NCI-H2196 (cell line): ENCODE data around the gene MAGI2.
"Not testable (repeated sequence)": the region's sequence is repeated elsewhere in the genome, so short reads cannot be mapped to it uniquely, and the experiment has no call there.

ENCODE experiments used
- DNase-seq: peaks from one replicate; lab custom pipeline; 2025; ENCODE audit not compliant: unreplicated experiment; lab: John Stamatoyannopoulos, UW

Gene MAGI2

DNA sequence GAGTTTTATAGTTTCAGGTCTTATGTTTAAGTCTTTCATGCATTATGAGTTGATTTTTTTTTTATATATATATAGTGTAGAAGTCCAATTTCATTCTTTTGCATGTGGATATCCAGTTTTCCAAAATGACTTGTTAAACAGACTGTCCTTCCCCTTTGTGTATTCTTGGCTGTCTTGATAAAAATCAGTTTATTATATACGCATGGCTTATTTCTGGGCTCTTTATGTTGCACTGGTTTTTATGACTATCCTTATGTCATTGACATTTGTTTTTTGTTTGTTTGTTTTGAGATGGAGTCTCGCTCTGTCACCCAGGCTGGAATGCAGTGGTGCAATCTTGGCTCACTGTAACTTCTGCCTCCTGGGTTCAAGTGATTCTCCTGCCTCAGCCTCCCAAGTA is 485.9 kb downstream of the MAGI2 start:
- not testable (repeated sequence) for DNase-seq

DNA sequence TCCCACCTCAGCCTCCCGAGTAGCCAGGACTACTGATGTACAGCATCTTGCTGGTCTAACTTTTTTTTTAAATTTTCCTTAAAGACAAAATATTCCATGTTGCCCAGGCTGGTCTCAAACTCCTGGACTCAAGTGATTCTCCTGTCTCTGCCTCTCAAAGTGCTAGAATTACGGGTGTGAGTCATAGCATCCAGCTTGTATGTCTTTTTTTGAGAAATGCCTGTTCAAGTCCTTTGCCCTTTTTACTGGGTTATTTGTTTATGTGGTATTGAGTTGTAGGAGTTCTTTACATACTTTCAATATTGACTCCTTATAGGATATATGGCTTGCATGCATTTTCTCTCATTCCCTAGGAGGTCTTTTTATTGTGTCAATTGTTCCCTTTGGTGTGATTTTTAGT is 486.4 kb downstream of the MAGI2 start:
- no peak for DNase-seq

DNA sequence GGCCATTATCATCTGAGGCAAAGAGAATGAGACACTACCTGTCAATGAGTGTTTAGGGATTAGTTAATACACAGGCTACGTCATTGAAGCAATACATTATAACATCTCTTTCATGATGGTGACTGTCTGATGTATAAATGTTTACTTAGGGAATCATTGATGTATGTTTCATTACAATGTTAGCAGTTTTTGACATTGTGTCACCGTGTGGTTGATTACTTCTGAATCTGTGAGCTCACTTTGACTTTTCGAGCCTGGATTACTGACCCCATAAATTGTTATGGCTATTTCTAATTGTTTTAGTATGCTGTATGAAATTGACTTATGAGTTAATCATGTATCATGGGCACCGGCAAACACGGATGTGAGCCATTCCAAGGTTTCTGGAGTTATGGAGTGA is 494.0 kb downstream of the MAGI2 start:
- no peak for DNase-seq

DNA sequence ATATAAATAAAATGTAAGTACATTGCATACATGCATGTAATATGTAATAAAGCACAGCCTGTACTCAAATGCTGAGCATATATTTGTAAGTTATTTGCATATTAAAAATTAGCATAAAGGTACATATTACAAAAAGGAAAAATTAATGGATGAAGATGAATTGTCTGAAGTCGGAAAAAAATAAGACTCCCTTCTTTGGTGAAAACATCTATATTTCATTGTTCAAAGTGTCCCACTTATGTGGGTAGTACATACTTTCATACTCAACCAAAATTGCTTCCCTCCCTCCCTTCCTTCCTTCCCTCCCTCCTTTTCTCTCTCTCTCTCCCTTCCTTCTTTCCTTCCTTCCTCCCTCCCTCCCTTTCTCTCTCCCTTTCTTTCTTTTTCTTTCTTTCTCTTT is 498.1 kb downstream of the MAGI2 start:
- no peak for DNase-seq

DNA sequence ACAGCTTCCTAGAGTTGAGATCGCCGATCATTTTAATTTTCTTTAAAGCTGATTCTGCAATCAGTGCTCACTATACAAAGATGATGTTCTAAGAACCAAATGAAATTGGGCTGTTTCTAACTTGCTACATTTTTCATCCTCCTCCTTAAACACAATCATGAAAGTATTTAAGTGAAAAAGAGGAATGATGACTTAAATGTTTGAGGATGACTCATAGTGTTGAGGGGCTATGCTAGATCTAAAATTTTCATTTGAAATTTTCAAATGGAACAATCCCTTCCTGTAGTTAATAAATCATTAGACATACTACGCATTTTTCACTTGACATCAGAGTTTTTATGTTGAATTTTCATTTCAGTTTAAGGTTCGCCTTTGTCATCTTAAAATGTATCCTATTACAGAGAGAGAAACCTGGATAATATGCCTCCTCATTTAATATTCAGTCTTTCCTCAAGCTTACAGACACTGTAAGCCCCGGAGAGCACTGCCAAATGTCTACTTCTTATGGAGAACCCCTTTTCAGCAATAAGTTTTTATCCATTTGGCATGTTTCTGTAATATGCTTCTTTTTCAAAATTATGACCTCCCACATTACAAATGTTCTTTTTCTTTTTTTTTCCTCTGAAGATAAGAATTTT is 499.6 kb downstream of the MAGI2 start:
- DNase-seq, result no peak

DNA sequence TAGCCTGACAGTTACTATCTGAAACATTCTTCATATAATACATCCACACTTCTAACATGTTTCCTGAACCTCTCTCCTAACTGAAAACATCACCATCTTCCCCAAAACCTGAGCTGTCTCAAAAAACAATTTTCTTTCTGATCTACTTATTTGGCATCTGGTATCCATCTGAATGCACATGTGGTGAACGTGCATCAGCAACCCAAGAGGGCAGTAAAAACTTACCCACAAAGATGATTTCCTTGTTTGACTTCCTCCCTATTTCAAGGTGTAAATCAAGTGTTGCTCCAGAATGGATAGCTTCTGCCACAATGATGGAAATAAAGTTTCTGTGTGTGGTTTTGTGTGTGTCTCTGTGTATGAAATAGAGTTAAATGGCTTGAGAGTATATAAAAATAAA is 500.4 kb downstream of the MAGI2 start:
- no peak for DNase-seq

DNA sequence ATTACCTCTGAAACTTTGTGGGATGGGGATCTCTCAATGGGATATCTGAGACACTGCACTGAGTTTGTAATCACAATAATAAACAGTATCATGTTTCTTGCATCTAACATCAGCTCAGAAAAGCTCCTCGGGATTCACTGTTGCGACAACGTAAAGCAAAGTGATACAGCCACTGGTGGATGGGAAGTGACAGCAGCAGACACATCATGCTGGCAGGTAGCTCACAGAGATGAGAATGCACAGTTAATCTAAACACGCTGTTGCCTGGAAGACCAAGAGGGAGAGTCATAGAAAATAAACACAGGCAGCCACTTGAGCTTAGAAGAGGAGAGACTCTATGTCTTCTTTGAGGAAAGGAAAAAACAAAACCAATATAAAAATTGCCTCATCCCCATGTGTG is 513.8 kb downstream of the MAGI2 start:
- DNase-seq, result no peak

DNA sequence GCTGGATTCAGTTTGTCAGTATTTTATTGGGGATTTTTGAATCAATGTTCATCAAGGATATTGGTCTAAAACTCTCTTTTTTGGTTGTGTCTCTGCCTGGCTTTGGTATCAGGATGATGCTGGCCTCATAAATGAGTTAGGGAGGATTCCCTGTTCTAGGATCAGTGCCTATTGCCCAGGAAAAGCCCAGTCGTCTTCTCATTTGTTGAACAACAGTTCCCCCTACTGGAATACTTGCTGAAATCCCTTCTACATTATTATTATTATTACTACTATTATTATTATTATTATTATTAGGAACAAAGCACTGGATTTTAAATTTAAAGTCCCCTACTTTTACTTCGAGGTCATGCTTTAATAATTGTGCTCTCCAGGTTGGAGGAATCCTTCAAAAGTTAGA is 528.9 kb downstream of the MAGI2 start:
- DNase-seq, result no peak

DNA sequence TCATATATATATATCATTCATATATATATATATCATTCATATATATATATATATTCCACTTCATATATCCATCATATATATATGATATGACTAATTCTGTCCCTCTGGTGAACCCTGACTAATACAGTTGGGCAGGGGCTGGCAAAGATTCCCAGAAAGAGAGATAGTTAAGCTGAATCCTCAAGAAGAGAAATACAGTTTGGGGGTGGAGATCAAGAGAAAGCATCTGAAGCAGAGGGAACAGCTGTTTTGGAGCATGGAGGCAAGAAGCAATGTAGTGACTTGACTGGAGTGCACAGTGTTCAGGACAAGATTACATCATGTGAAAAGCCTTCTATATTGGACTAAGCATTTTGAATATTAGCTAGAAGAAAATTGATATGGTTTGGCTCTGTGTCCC is 540.7 kb downstream of the MAGI2 start:
- no peak for DNase-seq

DNA sequence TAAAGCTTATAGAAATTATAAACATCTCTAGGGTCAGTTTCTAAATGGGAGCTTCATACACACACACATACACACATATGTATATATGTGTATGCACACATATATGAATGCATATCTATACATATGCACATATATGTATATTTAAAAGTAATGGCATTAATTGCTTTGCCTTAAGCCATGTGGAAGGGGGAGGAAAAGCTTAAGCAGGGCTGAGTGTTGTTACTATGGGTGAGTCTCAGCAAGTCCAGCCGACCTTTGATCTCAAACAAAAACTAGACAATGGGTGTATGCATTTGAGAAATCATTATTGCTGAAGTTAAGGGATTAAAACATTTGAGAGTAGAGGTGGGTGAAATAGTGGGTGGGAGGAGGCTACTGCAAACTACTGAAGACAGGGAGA is 546.7 kb downstream of the MAGI2 start:
- no peak for DNase-seq

DNA sequence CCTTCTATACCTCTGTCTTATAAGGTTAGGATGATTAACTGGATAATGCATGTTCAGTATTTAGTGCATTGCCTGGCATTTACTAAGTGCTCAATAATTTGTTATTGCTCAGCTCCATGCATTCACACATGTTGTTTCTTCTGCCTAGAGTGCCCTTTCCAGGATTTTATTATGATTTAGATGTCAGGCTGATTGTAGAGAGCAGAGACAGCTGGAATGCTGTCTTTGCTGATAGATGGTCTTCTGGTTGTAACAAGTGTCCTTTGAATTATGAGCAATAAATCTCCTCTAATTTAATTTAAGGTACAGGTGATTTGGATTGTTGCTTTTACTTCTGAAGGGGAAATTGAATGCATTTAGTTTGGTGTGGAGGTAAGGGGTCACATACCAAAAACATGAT is 548.0 kb downstream of the MAGI2 start:
- no peak for DNase-seq

DNA sequence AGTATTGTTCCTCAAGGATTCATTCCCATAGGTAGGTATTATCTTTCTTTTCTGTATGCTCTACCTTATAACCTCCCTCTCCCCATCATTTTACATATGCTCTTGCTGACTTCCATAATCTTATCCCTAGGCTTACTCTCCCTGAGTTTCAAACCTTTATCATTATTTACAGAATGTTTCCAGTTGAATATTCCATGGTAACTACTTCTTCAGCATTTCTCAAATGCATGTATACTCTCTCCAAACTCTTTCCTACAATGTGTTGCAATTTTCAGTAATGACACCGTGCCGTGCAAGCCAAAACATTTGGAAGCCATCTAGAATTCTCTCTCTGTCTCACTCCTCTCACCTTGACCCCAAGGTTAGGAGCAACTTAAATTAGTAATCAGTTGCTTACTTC is 548.5 kb downstream of the MAGI2 start:
- no peak for DNase-seq

DNA sequence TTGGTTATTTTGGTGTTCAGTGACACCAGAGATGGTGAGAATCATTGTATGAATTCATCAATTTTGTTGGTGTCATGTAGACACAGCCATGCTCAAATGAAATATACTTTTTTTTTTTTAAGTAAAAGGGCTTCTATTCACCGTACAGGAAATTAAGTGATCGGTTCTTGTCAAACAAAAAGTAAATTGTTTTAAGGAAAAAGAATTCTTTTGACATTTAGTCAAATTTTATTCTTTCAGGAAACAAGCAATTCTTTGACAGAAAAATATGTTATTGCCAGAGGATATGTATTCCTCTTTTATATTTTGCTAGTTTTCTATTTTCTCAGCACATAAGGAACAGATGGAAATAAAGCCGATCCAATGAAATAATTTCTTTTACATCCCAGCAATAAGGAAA is 551.9 kb downstream of the MAGI2 start:
- no peak for DNase-seq

DNA sequence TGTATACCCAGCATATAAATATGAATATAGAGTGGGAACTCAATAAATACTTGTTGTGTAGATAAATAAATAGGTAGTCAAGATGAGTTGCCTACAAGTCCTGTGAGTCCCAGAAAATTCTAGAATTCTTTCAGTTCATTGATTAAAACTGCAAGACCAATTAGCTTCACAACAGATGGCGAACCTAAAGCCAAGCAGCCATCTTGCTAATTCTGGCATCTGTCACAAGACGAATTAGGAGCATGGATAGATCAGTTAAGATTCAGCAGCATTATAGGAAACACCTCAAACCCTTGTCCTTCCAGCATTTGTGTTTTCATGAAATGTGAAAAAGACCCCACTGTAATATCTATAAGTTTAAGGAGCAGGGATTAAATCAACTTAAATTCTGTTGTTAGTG is 552.7 kb downstream of the MAGI2 start:
- no peak for DNase-seq

DNA sequence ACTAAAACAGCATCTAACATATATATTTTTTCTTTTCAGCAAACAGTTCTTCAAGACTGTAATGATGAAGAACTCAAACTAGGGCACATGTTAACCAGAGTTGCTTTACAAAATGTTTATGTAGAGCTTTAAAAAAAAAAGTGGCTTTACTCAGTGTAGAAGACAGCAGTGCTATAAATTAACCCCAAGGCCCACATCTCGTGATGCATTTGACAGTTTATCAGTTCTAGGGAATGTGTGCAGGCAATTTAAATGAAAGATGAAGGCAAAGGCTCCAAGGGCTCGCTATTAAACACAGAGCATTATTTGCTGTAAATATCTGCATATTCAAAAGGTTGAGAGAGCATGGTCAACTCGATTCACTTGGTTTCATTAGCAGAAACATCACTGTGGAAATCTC is 558.1 kb downstream of the MAGI2 start:
- no peak for DNase-seq

DNA sequence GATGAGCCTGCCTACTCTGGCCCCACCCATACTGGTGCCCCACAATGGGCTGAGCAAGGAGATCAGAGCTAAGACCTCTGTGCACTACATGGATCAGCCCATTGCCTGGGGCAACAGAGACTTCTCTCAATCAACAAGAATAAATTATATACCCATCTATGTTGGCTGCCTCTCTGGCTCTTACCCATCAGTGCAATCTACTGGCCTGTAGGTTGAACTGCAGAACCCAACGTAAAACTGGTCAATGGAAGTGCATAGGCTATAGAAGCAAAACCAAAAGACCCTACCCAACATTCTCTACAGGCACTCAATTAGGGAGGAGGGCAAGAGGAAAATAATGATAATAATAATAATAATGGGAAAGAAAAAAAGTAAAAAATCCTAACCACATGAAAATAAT is 574.3 kb downstream of the MAGI2 start:
- DNase-seq, result no peak

DNA sequence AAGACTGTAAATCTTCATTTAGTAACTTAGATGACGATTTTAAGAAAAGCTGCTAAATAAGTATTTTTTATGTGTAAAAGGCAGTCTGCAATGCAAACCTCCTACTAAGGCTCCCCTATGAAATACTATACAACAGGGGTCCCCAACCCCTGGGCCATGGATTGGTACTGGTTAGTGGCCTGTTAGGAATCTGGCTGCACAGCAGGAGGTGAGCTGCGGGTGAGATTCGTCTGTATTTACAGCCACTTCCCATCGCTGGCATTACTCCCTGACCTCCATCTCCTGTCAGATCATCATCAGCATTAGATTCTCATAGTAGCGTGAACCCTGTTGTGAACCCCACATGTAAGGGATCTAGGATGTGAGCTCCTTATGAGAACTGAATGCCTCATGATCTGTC is 580.4 kb downstream of the MAGI2 start:
- no peak for DNase-seq

DNA sequence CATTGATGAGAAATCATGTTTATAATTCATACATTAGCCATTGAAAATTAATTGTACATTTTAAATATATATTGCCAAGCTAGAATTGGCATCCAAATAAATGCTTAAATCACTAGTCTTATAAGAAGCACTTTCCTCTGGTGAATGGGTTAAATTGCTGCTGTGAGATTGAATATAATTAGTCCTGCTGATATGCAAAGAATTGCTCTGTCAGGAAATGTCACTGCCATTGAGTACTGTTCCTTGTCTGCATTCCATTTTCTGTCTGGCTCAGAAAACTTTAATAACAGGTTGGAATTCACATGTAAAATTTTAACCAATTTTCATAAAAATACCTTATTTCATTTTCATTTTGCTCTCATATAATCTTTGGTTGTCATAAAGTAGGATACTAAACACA is 589.1 kb downstream of the MAGI2 start:
- DNase-seq, result no peak

DNA sequence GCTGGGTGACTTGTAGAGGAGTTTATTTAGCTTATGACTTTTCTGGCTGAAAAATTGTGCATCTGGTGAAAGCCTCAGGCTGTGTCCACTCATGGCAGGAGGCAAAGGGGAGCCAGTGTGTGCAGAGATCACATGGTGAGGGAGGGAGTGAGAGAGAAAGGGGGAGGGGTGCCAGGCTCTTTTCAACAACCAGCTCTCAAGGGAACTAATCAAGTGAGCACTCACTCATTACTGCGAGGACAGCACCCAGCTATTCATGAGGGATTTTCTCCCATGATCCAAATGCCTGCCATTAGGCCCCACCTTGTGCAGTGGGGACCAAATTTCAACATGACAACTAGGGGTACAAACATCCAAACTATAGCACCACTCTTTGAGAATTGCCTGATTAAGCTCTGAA is 590.2 kb downstream of the MAGI2 start:
- DNase-seq, result no peak

DNA sequence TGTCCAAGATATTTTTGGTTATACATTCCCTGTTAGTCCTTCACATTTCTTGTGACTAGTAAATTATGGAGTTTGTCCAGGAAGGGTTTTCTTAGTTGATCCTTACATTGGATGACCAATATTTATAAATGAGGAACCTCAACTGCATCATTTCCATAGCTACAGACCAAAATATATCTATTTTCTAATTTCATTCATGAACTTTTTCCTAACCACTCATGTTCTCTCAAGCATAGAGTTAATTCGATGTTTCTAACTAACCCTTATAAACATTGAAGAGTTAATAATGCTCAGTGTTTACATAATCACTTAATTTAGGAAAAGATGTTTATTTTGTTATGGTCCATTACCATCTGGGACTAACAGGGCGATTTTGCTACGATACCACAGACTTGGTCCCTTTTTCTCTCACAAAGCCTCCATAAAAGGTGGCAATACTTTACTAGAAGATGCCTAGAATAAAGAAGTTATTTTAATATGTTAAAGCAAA is 591.0 kb downstream of the MAGI2 start:
- DNase-seq, result no peak

DNA sequence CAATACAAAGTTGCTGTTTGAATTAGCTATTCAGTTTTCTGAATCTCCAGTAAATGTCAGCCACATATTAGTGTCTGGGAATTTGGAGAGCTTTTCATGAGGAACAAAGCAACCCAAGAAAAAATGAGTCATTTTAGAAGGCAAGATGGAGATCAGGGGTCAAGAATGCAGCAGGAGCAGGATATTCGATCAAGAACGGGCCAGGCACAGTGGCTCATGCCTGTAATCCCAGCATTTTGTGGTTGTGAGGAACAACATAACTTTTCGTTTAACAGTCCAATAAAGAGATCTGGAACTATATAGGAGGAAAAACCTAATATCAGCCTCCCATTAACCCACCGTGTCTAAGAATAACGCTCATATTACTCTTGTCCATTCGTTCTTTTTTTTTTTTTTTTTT is 600.5 kb downstream of the MAGI2 start:
- DNase-seq, result no peak

DNA sequence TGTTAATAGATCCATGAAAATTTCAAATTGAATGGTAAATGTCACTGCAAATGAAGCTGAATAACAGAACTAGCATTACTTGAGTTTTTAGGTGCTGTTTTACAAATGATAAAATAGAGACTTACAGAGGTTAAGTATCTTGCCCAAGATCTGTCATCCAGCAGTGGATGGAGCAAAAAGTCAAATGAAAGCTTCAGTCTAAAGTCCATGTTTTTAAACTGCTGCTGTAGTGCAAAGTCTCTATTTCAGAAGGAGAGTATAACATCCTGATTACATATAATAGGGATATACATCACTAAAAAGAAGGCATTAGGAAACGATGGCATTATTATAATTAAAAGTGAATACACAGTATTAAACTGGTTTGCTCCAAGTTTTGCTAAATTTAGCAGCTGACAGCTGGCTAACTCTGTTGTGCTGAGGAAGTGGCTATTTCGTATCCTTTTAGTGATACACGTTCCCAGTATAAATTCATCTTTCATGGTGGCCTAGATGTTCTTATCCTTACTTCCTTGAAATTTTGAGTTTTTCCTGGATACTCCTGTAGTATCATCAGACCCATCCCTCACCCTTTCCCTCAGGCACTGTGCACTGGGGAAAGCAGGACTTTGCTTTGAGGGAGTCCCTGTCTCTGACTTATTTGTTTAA is 603.2 kb downstream of the MAGI2 start:
- DNase-seq, result no peak

DNA sequence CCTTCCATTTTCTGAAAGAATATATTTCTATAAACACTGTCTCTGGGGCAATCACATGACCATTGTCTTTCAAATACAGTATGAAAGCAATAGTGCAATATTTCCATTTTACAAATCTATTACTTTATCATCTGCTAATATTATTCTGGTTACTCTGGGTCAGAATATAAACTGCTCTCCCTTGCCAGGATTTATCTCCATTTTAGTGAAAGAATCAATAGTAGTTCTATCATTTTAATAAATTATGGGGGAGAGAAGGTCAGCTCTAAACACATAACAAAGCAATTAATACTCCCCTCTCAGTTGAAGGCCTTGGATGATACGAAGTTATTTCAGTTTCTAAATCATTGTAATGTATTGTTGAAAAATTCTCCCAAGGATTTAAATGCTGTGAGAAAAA is 608.3 kb downstream of the MAGI2 start:
- no peak for DNase-seq
